NCI-H1048 (cell line): ENCODE data around the gene TP53.
"Not testable (repeated sequence)": the region's sequence is repeated elsewhere in the genome, so short reads cannot be mapped to it uniquely, and the experiment has no call there.

Experiments used
- DNase-seq: peaks from one replicate; lab custom pipeline; 2025; lab: John Stamatoyannopoulos, UW

The TP53 gene

DNA sequence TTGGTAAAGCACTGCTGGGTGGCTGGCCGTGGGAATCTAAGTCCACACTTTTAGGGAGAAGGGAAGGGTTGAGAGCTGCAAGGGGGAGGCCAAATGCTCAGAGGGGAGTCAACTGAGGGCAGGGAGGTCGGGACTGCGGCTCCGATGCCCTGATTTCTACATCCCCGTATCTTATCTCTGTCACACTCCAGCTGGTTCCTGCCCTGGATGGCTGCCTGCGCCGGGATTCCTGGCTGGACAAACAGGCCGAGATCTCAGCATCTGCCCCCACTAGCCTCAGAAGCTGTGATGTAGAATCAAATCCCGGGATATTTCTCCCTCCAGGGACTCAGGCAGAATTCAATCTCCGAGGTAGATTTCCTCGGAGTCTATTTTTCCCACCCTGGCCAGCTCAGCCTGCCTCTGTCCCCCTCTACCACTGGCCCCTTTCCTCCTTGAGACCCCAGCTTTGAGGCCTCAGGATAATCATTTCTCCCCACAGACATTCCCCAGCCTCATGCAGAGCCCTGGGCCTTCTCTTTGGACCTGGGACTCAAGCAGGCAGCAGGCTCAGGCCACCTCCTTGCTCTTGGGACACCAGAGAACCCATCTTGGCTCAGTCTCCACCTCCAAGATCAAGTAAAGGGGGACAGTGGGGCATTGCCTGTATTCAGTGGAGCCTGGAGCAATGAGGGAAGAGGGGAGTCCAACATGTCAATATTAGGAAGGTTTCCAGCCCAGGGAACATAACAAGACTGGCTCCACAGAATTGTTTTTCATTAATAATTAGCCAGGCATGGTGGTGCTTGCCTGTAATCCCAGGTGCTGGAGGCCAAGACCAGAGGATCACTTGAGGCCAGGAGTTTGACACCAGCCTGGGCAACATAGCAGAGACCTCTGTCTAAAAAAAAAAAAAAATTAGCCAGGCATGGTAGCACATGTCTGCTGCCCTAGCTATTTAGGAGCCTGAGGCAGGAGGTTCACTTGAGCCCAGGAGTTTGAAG, 55.6 kb downstream of the TP53 start:
- DNase-seq, result no peak

DNA sequence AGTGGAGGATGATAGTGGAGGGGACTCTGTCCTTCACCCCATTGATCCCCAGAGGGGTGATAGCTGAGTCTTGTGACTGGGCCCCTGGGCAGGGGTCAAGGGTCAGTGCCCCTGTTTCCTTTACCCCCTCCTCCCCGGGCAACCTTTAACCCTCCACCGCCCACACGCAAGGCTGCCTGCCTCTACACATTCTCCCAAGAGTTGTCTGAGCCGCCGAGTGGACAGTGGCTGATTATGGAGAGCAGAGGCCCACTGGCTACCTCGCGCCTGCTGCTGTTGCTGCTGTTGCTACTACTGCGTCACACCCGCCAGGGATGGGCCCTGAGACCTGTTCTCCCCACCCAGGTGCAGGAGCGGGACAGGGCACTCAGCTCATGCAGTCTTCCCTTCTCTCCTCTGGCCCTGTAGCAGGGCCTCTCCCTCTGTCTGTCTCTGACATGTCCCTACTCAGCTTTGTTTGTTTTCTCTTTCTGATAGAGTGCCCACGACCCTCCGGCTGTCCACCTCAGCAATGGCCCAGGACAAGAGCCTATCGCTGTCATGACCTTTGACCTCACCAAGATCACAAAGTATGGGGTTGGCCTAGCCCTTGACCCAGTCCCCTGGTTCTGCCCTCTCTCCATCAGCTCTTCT, 57.2 kb downstream of the TP53 start, which contains the start of gene SHBG:
Gene SHBG (plus strand): TSS at position 197 of the 633 bp plus-strand sequence. CDS start 38 bp downstream, at position 235.
- DNase-seq, result no peak

DNA sequence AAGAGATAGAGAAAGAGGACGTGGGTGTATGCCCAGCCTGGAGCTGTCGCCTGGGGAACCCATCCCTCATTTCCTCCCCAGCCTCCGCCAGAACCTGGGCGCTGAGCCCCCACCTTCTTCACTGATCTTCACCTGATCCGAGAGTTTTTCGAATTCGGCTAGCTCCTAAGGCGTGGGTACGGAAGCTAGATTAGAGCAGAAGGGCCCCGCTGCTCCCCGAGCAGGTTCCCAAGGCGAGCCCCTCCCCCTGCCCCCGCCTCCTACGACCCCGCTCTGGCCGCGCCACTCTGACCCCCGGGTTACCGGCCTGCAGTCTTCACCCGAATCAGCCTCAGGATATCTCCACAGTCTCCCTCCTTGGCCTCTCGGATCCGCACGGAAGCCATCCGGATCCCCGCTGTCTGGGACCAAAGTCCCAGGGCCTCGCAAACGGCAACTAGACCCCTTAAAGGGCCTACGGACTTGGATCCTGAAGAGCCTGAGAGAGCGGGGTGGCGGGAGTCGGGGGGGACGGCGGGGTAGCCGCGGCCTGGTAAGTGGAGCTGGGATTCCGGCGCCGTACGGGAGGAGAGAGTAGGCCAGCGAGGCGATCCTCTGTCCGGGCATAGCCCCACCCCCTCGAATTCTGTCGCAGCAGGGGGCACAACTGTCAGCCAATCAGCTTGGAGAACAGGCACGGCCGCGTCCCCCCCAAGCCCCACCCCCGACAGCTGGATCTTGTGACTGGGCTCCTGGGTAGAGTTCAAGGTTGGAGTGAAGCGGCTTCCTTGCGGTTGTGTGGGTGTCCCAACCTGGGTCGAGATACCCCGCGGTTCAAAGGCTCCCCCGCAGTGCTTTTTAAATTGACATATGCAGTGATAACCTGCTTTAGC, 59.8 kb downstream of the TP53 start, which contains the start of gene SAT2:
Gene SAT2 (minus strand): TSS at position 572 of the 872 bp plus-strand sequence. CDS start 186 bp downstream, at position 386.
- DNase-seq, result peak; percentile 81

DNA sequence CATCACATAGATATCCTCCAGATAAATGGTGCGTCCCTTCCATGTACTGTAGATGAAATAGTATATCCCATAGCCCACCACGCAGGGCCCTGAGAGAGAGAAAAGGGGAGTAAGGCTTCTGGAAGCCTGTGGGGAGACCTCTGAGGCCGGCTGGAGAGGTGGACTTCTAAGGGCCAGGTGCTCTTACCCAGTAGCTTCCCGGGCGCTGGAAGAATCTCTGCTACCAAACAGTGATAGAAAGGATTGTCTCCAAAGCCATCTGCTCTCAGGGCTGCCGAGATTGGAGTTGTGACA, 60.4 kb downstream of the TP53 start:
- no peak for DNase-seq

DNA sequence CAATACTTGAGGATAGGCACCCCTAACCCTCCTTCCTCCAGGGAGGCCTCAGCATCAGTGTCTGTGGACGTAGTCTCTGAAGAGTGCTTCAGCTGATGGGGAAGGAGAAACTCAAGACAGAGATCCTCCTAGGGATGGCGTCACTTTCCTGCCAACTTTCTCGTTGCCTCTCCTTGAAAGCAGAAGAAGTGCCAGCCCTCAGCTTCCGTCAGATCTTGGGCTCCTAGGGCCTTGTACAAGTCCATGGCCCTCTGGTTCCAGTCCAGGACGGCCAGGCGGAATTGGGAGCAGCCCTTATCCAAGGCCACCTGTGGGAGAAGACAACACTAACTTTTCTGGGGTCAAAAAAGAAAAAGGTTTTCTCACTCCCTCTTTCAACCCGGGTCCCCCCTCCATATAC, 61.0 kb downstream of the TP53 start:
- no peak for DNase-seq

DNA sequence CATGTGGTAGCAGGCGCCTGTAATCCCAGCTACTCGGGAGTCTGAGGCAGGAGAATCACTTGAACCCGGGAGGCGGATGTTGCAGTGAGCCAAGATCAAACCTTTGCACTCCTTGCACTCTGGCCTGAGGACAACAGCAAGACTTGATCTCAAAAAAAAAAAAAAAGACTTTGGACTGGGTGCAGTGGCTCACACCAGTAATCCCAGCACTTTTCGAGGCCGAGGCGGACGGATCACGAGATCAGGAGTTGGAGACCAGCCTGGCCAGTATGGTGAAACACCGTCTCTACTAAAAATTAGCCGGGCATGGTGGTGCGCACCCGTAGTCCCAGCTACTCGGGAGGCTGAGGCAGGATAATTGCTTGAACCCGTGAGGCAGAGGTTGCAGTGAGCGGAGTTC, 61.5 kb downstream of the TP53 start:
- DNase-seq, result not testable (repeated sequence)

DNA sequence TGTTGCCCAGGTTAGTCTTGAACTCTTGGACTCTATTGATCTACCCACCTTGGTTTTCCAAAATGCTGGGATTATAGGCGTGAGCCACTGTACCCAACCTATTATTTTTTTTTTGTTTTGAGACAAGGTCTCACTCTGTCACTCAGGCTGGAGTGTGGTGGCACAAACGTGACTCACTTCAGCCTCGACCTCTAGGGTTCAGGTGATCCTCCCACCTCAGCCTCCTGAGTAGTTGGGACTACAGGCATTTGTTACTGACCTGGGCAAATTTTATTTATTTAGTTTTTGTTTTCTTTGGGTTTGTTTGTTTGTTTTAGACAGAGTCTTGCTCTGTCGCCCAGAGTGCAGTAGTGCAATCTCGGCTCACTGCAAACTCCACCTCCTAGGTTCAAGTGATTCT, 63.6 kb downstream of the TP53 start:
- no peak for DNase-seq

DNA sequence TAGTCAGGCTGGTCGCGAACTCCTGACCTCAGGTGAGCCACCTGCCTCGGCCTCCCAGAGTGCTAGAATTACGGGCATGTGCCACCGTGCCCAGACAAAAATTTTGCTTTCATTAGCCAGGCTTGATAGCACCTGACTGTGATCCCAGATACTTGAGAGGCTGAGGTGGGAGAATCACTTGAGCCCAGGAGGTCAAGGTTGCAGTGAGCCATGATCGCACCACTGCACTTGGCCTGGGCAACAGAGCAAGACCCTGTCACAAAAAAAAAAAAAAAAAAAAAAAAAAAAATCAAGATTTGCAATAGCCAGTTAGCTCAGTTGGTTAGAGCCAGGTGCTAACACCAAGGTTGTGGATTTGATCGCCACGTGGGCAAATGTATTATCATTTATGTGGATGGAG, 66.5 kb downstream of the TP53 start:
- DNase-seq, result no peak

DNA sequence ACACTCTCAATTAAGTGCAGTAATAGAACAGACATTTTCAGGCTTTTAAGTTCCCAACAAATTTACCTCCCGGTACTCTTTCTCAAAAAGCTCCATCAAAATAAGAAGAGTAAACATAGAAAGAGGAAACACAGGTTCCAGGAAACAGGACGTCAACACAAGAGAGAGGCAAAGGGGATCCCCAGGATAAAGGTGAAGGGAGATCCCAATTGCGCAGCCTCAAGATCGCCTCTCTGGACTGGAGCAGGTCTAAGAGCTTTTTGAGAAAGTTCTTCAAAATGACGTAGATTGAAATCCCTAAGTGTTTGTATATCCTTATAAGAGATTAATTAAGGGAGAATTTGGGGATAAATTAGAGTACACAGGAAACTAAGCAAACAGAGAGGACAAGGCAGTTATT, 68.7 kb downstream of the TP53 start:
- no peak for DNase-seq
